Neural cell (in vitro differentiated cells): Measurements from ENCODE around the gene MAP2K6. TPM values are rescaled to one million over a fixed set of nuclear protein-coding genes. Genes with fewer than 3 reads are reported as not detected.

Experiments
- H2AFZ ChIP-seq: fragments of 200-600, 300-800 bp; sonication (generic), shearing (Covaris generic); 2 replicates; pipeline ENCODE4 v1.6.0; 2014; ENCODE audit warnings: low read depth, mild to moderate bottlenecking, antibody characterized with exemption, low read length, moderate library complexity
- H3F3A ChIP-seq: fragments of 200-600 bp; shearing (Covaris generic); 2 replicates; pipeline ENCODE4 v1.6.1; 2016; ENCODE audit warnings: mild to moderate bottlenecking, moderate library complexity, mixed read lengths, antibody characterized with exemption, low read length; ENCODE audit not compliant: insufficient read depth, poor library complexity, severe bottlenecking
- H3K27ac ChIP-seq: fragments of 200-600, 300-800 bp; sonication (generic), shearing (Covaris generic); 2 replicates; pipeline ENCODE4 v1.5.1; 2014; ENCODE audit warnings: mild to moderate bottlenecking, low read length, moderate library complexity
- H3K27me3 ChIP-seq: fragments of 300-800, 200-600 bp; sonication (generic), shearing (Covaris generic); 2 replicates; pipeline ENCODE4 v1.6.0; 2014; ENCODE audit warnings: mild to moderate bottlenecking, low read depth, low read length, moderate library complexity; ENCODE audit not compliant: insufficient read depth
- H3K36me3 ChIP-seq: fragments of 300-800, 200-600 bp; sonication (generic), shearing (Covaris generic); 2 replicates; pipeline ENCODE4 v1.5.1; 2014; ENCODE audit warnings: mild to moderate bottlenecking, antibody characterized with exemption, low read length, moderate library complexity; ENCODE audit not compliant: insufficient read depth
- H3K4me2 ChIP-seq: fragments of 300-800, 200-600 bp; sonication (generic), shearing (Covaris generic); 2 replicates; pipeline ENCODE4 v1.6.0; 2014; ENCODE audit warnings: mild to moderate bottlenecking, low read length
- H3K4me3 ChIP-seq: fragments of 300-800, 200-600 bp; sonication (generic), shearing (Covaris generic); 2 replicates; pipeline ENCODE4 v1.5.1; 2014; ENCODE audit warnings: mild to moderate bottlenecking, low read length, moderate library complexity
- H3K79me2 ChIP-seq: fragments of 200-600 bp; shearing (Covaris generic); replicated peaks from 2 replicates; pipeline ENCODE4 v1.6.0; 2014; ENCODE audit warnings: mild to moderate bottlenecking, low read length, moderate library complexity; ENCODE audit not compliant: insufficient read depth
- H3K9ac ChIP-seq: fragments of 300-800, 200-600 bp; sonication (generic), shearing (Covaris generic); 2 replicates; pipeline ENCODE4 v1.6.1; 2016; ENCODE audit warnings: mild to moderate bottlenecking, low read length, mixed read lengths
- H3K9me2 ChIP-seq: fragments of 200-600 bp; shearing (Covaris generic); 2 replicates; pipeline ENCODE4 v1.6.1; 2016; ENCODE audit warnings: mild to moderate bottlenecking, low read length, mixed read lengths; ENCODE audit not compliant: insufficient read depth
- H3K9me3 ChIP-seq: fragments of 200-600, 300-800 bp; sonication (generic), shearing (Covaris generic); 2 replicates; pipeline ENCODE4 v1.6.1; 2016; ENCODE audit warnings: mild to moderate bottlenecking, mixed run types, low read length, moderate library complexity, mixed read lengths
- H4K20me1 ChIP-seq: fragments of 200-600 bp; shearing (Covaris generic); 2 replicates; pipeline ENCODE4 v1.6.1; 2016; ENCODE audit warnings: mild to moderate bottlenecking, mixed run types; ENCODE audit not compliant: insufficient read depth
- EP300 ChIP-seq: fragments of 450-650 bp; conservative IDR thresholded peaks from 2 replicates; pipeline ENCODE4 v1.6.1; 2014; ENCODE audit warnings: antibody characterized with exemption, mild to moderate bottlenecking, moderate library complexity; ENCODE audit not compliant: poor library complexity, severe bottlenecking
- EZH2 ChIP-seq: fragments of 200-600, 300-800 bp; shearing (Covaris generic), sonication (generic); IDR thresholded peaks from 2 replicates; pipeline ENCODE4 v1.6.1; 2014; ENCODE audit warnings: antibody characterized with exemption, low read length, borderline replicate concordance, mild to moderate bottlenecking; ENCODE audit not compliant: insufficient read depth, poor library complexity, severe bottlenecking
- MXI1 ChIP-seq: fragments of 450-650 bp; conservative IDR thresholded peaks from 2 replicates; pipeline ENCODE4 v1.6.1; 2014; ENCODE audit warnings: antibody characterized with exemption, mild to moderate bottlenecking; ENCODE audit not compliant: poor library complexity, severe bottlenecking
- POLR2AphosphoS5 ChIP-seq: IDR thresholded peaks from 2 replicates; pipeline ENCODE4 v1.6.1; 2012
- RAD21 ChIP-seq: fragments of 450-650 bp; conservative IDR thresholded peaks from 2 replicates; pipeline ENCODE4 v1.6.1; 2014; ENCODE audit warnings: antibody characterized with exemption, mild to moderate bottlenecking, moderate library complexity
- SMC3 ChIP-seq: fragments of 450-650 bp; conservative IDR thresholded peaks from 2 replicates; pipeline ENCODE4 v1.6.1; 2014; ENCODE audit warnings: antibody characterized with exemption, mild to moderate bottlenecking, moderate library complexity; ENCODE audit not compliant: poor library complexity
- TAF1 ChIP-seq: IDR thresholded peaks from 2 replicates; pipeline ENCODE4 v1.6.1; 2012; ENCODE audit warnings: low read depth
- polyA plus RNA-seq: library from polyadenylated mRNA; depleted of rRNA; stranded (reverse); fragments of >200 nt; gene quantifications from 2 replicates; pipeline ENCODE4 v1.2.3, GENCODE V29; 2014
- TF ChIP-seq, protein P1 (sequence below): IDR thresholded peaks from 2 replicates; pipeline ENCODE4 v1.6.1; 2012; ENCODE audit warnings: borderline replicate concordance
- TF ChIP-seq, protein P2 (sequence below): fragments of 450-650 bp; IDR thresholded peaks from 2 replicates; pipeline ENCODE4 v1.5.1; 2014; ENCODE audit warnings: antibody characterized with exemption, mild to moderate bottlenecking, moderate library complexity; ENCODE audit not compliant: poor library complexity, severe bottlenecking

Gene MAP2K6
- polyA plus RNA-seq, 1 donor from 2014 or later = 10.5 TPM

GRCh38 chr17:69388822-69389442 lies 25.6 kb upstream of the MAP2K6 start:
- Histone ChIP-seq H3K9me3 (no peaks in the 10 kb centered on the region), H2AFZ (no peak overlapping the region), H3F3A (no peaks in the 10 kb centered on the region), H3K4me2 (no peak overlapping the region), H3K79me2 (no peaks in the 10 kb centered on the region), H3K27ac (no peak overlapping the region), H3K9me2 (no peaks in the 10 kb centered on the region), H3K4me3 (no peak overlapping the region), H4K20me1 (no peaks in the 10 kb centered on the region), H3K36me3 (no peaks in the 10 kb centered on the region), H3K9ac (no peak overlapping the region), H3K27me3 (no peaks in the 10 kb centered on the region)
- TF ChIP-seq EP300 (no peak), MXI1 (no peak), POLR2AphosphoS5 (no peak), TAF1 (no peak), RAD21 (no peak), SMC3 (no peak), EZH2 (no peak)
- TF ChIP-seq, protein P1, sequence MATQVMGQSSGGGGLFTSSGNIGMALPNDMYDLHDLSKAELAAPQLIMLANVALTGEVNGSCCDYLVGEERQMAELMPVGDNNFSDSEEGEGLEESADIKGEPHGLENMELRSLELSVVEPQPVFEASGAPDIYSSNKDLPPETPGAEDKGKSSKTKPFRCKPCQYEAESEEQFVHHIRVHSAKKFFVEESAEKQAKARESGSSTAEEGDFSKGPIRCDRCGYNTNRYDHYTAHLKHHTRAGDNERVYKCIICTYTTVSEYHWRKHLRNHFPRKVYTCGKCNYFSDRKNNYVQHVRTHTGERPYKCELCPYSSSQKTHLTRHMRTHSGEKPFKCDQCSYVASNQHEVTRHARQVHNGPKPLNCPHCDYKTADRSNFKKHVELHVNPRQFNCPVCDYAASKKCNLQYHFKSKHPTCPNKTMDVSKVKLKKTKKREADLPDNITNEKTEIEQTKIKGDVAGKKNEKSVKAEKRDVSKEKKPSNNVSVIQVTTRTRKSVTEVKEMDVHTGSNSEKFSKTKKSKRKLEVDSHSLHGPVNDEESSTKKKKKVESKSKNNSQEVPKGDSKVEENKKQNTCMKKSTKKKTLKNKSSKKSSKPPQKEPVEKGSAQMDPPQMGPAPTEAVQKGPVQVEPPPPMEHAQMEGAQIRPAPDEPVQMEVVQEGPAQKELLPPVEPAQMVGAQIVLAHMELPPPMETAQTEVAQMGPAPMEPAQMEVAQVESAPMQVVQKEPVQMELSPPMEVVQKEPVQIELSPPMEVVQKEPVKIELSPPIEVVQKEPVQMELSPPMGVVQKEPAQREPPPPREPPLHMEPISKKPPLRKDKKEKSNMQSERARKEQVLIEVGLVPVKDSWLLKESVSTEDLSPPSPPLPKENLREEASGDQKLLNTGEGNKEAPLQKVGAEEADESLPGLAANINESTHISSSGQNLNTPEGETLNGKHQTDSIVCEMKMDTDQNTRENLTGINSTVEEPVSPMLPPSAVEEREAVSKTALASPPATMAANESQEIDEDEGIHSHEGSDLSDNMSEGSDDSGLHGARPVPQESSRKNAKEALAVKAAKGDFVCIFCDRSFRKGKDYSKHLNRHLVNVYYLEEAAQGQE = no peak
- TF ChIP-seq, protein P2, sequence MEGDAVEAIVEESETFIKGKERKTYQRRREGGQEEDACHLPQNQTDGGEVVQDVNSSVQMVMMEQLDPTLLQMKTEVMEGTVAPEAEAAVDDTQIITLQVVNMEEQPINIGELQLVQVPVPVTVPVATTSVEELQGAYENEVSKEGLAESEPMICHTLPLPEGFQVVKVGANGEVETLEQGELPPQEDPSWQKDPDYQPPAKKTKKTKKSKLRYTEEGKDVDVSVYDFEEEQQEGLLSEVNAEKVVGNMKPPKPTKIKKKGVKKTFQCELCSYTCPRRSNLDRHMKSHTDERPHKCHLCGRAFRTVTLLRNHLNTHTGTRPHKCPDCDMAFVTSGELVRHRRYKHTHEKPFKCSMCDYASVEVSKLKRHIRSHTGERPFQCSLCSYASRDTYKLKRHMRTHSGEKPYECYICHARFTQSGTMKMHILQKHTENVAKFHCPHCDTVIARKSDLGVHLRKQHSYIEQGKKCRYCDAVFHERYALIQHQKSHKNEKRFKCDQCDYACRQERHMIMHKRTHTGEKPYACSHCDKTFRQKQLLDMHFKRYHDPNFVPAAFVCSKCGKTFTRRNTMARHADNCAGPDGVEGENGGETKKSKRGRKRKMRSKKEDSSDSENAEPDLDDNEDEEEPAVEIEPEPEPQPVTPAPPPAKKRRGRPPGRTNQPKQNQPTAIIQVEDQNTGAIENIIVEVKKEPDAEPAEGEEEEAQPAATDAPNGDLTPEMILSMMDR = no peak

DNA sequence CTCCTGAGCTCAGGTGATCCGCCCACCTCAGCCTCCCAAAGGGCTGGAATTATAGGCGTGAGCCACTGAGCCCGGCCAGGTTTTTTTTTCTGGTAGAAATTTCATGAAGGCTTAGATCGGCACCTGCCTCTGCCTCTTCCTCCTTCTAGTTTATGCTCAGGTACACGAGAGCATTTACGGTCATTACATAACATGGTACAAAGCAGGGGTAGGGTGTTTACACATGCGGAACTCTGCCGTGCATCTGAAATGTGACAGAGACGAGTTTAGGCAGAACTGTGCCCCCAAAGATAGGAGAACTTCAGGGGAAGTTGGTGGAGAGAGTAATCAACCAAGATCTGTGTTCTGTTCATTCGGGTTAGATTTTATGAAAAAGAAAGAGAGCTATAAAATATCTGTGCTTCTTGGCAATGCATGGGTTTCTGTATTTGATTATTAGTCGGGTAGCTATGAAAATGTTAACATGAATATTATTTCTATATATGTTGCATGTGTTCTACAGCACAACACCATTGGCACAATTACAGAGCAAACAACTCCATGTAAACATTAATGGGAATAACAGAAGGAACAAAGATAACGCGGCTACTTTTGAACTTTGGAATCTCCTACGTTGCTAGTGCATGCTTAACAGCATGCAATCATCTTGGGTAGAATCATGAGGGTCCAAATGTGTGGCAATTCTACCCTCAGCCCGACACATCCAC lies 23.5 kb upstream of the MAP2K6 start:
- no peaks in the 10 kb centered on the region for H3K9me2 ChIP-seq
- H3K9ac ChIP-seq = no peak overlapping the region
- no peaks in the 10 kb centered on the region for H3K36me3 ChIP-seq
- no peaks in the 10 kb centered on the region for H3K9me3 ChIP-seq
- H2AFZ ChIP-seq = no peak overlapping the region
- no peaks in the 10 kb centered on the region for H3K79me2 ChIP-seq
- no peak overlapping the region for H3K4me2 ChIP-seq
- no peaks in the 10 kb centered on the region for H3K27me3 ChIP-seq
- H4K20me1 ChIP-seq = no peaks in the 10 kb centered on the region
- H3F3A ChIP-seq = no peaks in the 10 kb centered on the region
- no peak for TF ChIP-seq SMC3
- TF ChIP-seq, protein P1 = no peak
- TF ChIP-seq MXI1 = no peak
- TF ChIP-seq, protein P2 = no peak
- no peak for TF ChIP-seq TAF1
- TF ChIP-seq POLR2AphosphoS5 = no peak
- TF ChIP-seq EZH2 = no peak
- TF ChIP-seq RAD21 = no peak
- TF ChIP-seq EP300 = no peak
- no peak overlapping the region for H3K27ac ChIP-seq
- H3K4me3 ChIP-seq = no peak overlapping the region
